B cell (primary cell): ENCODE data around the gene KIF9. TPM values are rescaled to one million over a fixed set of nuclear protein-coding genes. Genes with fewer than 3 reads are reported as not detected.

Experiments
- ATAC-seq: fragments of 200-7000 bp; cut with Tn5 transposase; one replicate; pipeline ENCODE4 v1.10.0; 2021; ENCODE audit warnings: low read depth, mild to moderate bottlenecking, moderate number of reproducible peaks, moderate library complexity
- CTCF ChIA-PET: fragments of 350-600 bp; sonication (Branson Sonifier 250); formaldehyde crosslinking; loops from one replicate; lab custom pipeline; 2021; ENCODE audit warnings: antibody characterized with exemption, inconsistent platforms; lab: Charles Lee
- POLR2A ChIA-PET: fragments of 350-600 bp; sonication (Branson Sonifier 250); formaldehyde crosslinking; loops from one replicate; lab custom pipeline; 2021; ENCODE audit warnings: antibody characterized with exemption; lab: Charles Lee
- DNase-seq: peaks from one replicate; pipeline ENCODE4 v3.0.0; 2013
- H2AFZ ChIP-seq: 2 replicates; pipeline ENCODE4 v1.6.1; 2012; ENCODE audit warnings: mild to moderate bottlenecking, low read depth, low read length; ENCODE audit not compliant: insufficient read depth, poor library complexity, severe bottlenecking
- H3K27ac ChIP-seq, 2 donors: 1 replicate in 1 of 2; 2 replicates in 1 of 2; pipeline ENCODE4 v1.5.1; 2012 to 2013; ENCODE audit warnings: low read length in 2 of 2, mild to moderate bottlenecking in 2 of 2, moderate library complexity in 1 of 2
- H3K27me3 ChIP-seq, 4 experiments: fragments of 200-600 bp in 1 of 4; sonication (generic) in 1 of 4; replicated peaks in 1 of 4; 1 replicate in 2 of 4; 2 replicates in 2 of 4; pipeline versions ENCODE4 v1.6.1 to v1.7.0; 2013 to 2016; ENCODE audit warnings: low read length in 3 of 4, mild to moderate bottlenecking in 2 of 4, mixed read lengths in 1 of 4, moderate library complexity in 1 of 4; ENCODE audit not compliant: insufficient read depth in 4 of 4, control insufficient read depth in 3 of 4; ENCODE audit errors: control extremely low read depth in 1 of 4
- H3K36me3 ChIP-seq, 2 experiments: replicated peaks in 1 of 2; 1 replicate in 1 of 2; 2 replicates in 1 of 2; pipeline versions ENCODE4 v1.6.1 to v1.7.1; 2013; ENCODE audit warnings: low read length in 1 of 2; ENCODE audit not compliant: insufficient read depth in 2 of 2, control insufficient read depth in 1 of 2; ENCODE audit errors: control extremely low read depth in 1 of 2, extremely low read depth in 1 of 2
- H3K4me1 ChIP-seq, 2 donors: fragments of 200-600 bp in 1 of 2; sonication (generic) in 1 of 2; 1 replicate in 1 of 2; 2 replicates in 1 of 2; pipeline versions ENCODE4 v1.5.1 to v1.6.1; 2013 to 2017; ENCODE audit warnings: low read length in 2 of 2; ENCODE audit not compliant: control insufficient read depth in 2 of 2, insufficient read depth in 2 of 2
- H3K4me2 ChIP-seq: replicated peaks from 2 replicates; pipeline ENCODE3; 2012; ENCODE audit warnings: mild to moderate bottlenecking, low read depth, low read length; ENCODE audit not compliant: poor library complexity, severe bottlenecking
- H3K4me3 ChIP-seq, 5 experiments: fragments of 200-600 bp in 1 of 5; sonication (generic) in 1 of 5; 1 replicate in 3 of 5; 2 replicates in 2 of 5; pipeline versions ENCODE4 v1.5.1 to v1.7.0; 2011 to 2016; ENCODE audit warnings: low read length in 4 of 5, mild to moderate bottlenecking in 4 of 5, low read depth in 2 of 5, control low read depth in 1 of 5, moderate library complexity in 1 of 5; ENCODE audit not compliant: insufficient read depth in 1 of 5; ENCODE audit errors: control extremely low read depth in 1 of 5, extremely low read depth in 1 of 5
- H3K79me2 ChIP-seq: fragments of 200-600 bp; sonication (generic); one replicate; pipeline ENCODE4 v1.6.0; 2016; ENCODE audit warnings: low read length; ENCODE audit not compliant: control insufficient read depth, insufficient read depth
- H3K9ac ChIP-seq: fragments of 200-600 bp; sonication (generic); 2 replicates; pipeline ENCODE4 v1.6.1; 2017; ENCODE audit warnings: mild to moderate bottlenecking, low read length, moderate library complexity
- H3K9me3 ChIP-seq, 3 donors: one replicate each; pipeline versions ENCODE4 v1.6.1 to v1.7.1; 2013; ENCODE audit warnings: low read length in 2 of 3; ENCODE audit not compliant: control insufficient read depth in 2 of 3, insufficient read depth in 1 of 3; ENCODE audit errors: control extremely low read depth in 1 of 3
- H4K20me1 ChIP-seq: 2 replicates; pipeline ENCODE4 v1.6.0; 2012; ENCODE audit warnings: mild to moderate bottlenecking, low read length; ENCODE audit not compliant: insufficient read depth, control insufficient read depth, poor library complexity, severe bottlenecking
- H3K27ac Mint-ChIP-seq: one replicate; pipeline ENCODE4 v1.8.0; 2021; ENCODE audit warnings: mixed read lengths
- H3K27me3 Mint-ChIP-seq: one replicate; pipeline ENCODE4 v1.8.0; 2021; ENCODE audit warnings: mixed read lengths
- H3K4me1 Mint-ChIP-seq: one replicate; pipeline ENCODE4 v1.8.0; 2021; ENCODE audit warnings: mixed read lengths
- H3K4me3 Mint-ChIP-seq: one replicate; pipeline ENCODE4 v1.8.0; 2021; ENCODE audit warnings: mixed read lengths
- H3K9me3 Mint-ChIP-seq: one replicate; pipeline ENCODE4 v1.8.0; 2022; ENCODE audit warnings: mixed read lengths; ENCODE audit not compliant: insufficient read depth
- EZH2 ChIP-seq: IDR thresholded peaks from 2 replicates; pipeline ENCODE4 v1.6.1; 2012; ENCODE audit warnings: borderline replicate concordance, low read depth, mild to moderate bottlenecking, moderate library complexity, low read length; ENCODE audit not compliant: insufficient read depth, poor library complexity, severe bottlenecking
- WGBS: methylation state at CpG from one replicate; pipeline ENCODE4 v1.1.5; 2013; ENCODE audit warnings: missing lambda C conversion rate; ENCODE audit not compliant: insufficient coverage; 5-methylcytosine and 5-hydroxymethylcytosine counted together
- intact Hi-C: fragments of 100-400 bp; cut with micrococcal nuclease; formaldehyde crosslinking; loops from one replicate; pipeline ENCODE4 v1.10.0; 2022
- polyA plus RNA-seq: library from polyadenylated mRNA; depleted of rRNA; stranded (reverse); fragments of >200 nt; gene quantifications from 2 replicates; pipeline ENCODE4 v1.2.3, GENCODE V29; 2012
- total RNA-seq, 2 donors: library from RNA; stranded (reverse); fragments of 120-200 nt in 1 of 2; gene quantifications; 1 replicate in 1 of 2; 2 replicates in 1 of 2; pipeline versions ENCODE4 v1.2.3 to v1.2.4, GENCODE V29; 2013 to 2022
- TF ChIP-seq, protein P1 (sequence below): fragments of 200-600 bp; IDR thresholded peaks from one replicate; pipeline ENCODE4 v1.8.0; 2022; ENCODE audit warnings: antibody characterized with exemption, mild to moderate bottlenecking

The KIF9 gene
- total and polyA plus RNA-seq, 2 donors (not counting 1 experiment from before 2014, with no cell fraction given), result 3.0 to 3.8 TPM

DNA sequence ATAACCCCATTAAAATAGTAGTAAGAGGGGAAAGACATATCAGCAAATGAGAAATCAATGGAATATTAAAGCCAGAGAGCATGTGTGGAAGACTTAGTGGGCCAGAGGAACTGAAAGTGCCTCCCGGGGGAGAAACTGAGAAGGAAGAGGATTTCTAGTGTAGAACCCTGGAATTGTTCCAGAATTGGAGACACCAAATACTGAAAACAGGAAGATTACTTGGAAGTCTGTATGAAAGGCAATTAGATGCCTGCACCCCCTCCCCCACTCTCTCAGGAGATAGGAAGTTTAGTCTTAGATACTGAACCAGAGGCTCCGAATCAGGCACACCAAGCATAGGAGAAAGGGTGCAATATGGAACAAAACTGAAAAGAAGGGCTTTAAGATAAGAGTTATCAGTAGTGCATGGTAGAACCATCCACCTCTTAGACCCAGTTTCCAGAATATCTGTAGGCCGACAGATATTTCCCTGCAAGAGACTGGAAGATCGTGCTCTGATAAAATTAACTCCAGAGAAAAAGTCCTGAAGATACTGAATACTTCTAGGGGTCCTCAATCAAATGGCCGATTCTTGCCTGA is 32.6 kb upstream of the KIF9 start:
- no peaks in the 10 kb centered on the region for H3K9me3 Mint-ChIP-seq
- intact Hi-C loops, result no loop called here
- no peaks in the 10 kb centered on the region for H3K27me3 Mint-ChIP-seq
- Histone ChIP-seq H3K4me1 (peaks cover 0 to 3% of the 10 kb centered on the region in 2 donors), H3K79me2 (peaks cover 41% of the 10 kb centered on the region), H3K27me3 (no peaks in the 10 kb centered on the region), H3K4me3 (no peak overlapping the region), H2AFZ (no peak overlapping the region), H3K36me3 (peaks cover 1 to 7% of the 10 kb centered on the region in 2 experiments), H4K20me1 (peaks cover 30% of the 10 kb centered on the region), H3K27ac (no peak overlapping the region), H3K9ac (no peak overlapping the region), H3K9me3 (no peaks in the 10 kb centered on the region), H3K4me2 (no peak overlapping the region)
- H3K4me1 Mint-ChIP-seq, result peaks cover 20% of the 10 kb centered on the region
- H3K27ac Mint-ChIP-seq, result no peak overlapping the region
- POLR2A ChIA-PET, result no interaction called here
- no peak for DNase-seq
- no peak overlapping the region for H3K4me3 Mint-ChIP-seq
- ATAC-seq, result no peak
- CTCF ChIA-PET, result interaction anchor here (0.9 kb wide), 1 partner anchor 10 kb away, joined by 3 read pairs; no protein-coding TSS in a partner anchor
- 52% methylated on average over 4 of the region's 5 CpGs for WGBS
- TF ChIP-seq, protein P1, sequence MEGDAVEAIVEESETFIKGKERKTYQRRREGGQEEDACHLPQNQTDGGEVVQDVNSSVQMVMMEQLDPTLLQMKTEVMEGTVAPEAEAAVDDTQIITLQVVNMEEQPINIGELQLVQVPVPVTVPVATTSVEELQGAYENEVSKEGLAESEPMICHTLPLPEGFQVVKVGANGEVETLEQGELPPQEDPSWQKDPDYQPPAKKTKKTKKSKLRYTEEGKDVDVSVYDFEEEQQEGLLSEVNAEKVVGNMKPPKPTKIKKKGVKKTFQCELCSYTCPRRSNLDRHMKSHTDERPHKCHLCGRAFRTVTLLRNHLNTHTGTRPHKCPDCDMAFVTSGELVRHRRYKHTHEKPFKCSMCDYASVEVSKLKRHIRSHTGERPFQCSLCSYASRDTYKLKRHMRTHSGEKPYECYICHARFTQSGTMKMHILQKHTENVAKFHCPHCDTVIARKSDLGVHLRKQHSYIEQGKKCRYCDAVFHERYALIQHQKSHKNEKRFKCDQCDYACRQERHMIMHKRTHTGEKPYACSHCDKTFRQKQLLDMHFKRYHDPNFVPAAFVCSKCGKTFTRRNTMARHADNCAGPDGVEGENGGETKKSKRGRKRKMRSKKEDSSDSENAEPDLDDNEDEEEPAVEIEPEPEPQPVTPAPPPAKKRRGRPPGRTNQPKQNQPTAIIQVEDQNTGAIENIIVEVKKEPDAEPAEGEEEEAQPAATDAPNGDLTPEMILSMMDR, result no peak
- no peak for TF ChIP-seq EZH2

DNA sequence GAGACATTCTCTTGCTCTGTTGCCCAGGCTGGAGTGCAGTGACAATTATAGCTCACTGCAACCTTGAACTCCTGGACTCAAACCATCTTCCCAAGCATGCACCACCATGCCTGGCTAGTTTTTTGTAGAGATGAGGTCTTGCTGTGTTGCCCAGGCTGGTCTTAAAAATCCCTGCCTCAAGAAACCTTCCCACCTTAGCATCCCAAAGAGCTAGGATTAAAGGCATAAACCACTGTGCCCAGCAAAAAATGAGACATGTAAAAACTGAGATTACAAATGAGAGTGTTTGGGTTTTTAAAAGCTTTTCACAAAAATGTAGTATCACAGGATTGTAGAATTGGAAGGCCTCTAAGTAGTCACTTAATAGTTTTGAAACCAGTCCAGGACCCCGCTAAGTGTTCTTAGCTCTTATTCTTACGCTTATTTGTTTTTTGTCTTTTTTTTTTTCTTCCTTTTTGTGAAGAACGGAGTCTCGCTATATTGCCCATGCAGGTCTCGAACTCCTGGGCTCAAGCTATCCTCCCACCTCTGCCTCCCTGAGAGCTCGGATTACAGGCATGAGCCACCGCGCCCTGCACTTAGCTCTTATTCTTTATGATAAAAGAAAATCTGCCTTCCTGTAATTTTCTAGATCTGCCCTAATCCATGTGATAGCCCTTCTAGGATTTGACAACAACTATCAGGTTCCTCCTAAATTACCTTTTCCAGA is 31.6 kb upstream of the KIF9 start:
- H3K9ac ChIP-seq, result no peak overlapping the region
- H3K4me2 ChIP-seq, result no peak overlapping the region
- peaks cover 46% of the 10 kb centered on the region for H3K79me2 ChIP-seq

More for the DNA sequence above, 31.6 kb upstream of the KIF9 start:
- POLR2A ChIA-PET, result no interaction called here
- H3K36me3 ChIP-seq, result peaks cover 0 to 1% of the 10 kb centered on the region in 2 experiments
- intact Hi-C loops, result no loop called here
- peaks cover 0 to 3% of the 10 kb centered on the region in 2 donors for H3K4me1 ChIP-seq
- DNase-seq (no peak), ATAC-seq (no peak)
- no peak overlapping the region for H3K4me3 ChIP-seq
- no peak overlapping the region for H3K4me3 Mint-ChIP-seq
- no peak overlapping the region for H2AFZ ChIP-seq
- H3K27ac ChIP-seq, result no peak overlapping the region
- peaks cover 37% of the 10 kb centered on the region for H4K20me1 ChIP-seq
- no peaks in the 10 kb centered on the region for H3K9me3 ChIP-seq
- no peak for TF ChIP-seq EZH2
- TF ChIP-seq, protein P1, result no peak
- no peaks in the 10 kb centered on the region for H3K27me3 ChIP-seq
- peaks cover 21% of the 10 kb centered on the region for H3K4me1 Mint-ChIP-seq
- H3K9me3 Mint-ChIP-seq, result no peaks in the 10 kb centered on the region
- no peak overlapping the region for H3K27ac Mint-ChIP-seq
- H3K27me3 Mint-ChIP-seq, result no peaks in the 10 kb centered on the region
- 100% methylated on average over 7 of the region's 8 CpGs for WGBS
- CTCF ChIA-PET, result interaction anchor here (0.8 to 2.3 kb wide), 5 partner anchors 9 to 155 kb away, joined by 3 to 13 read pairs (median 3); no protein-coding TSS in a partner anchor
